ENCODE results near the gene AAK1.
"Not testable (repeated sequence)": the region's sequence is repeated elsewhere in the genome, so short reads cannot be mapped to it uniquely, and the experiment has no call there.

The AAK1 gene

GRCh38 chr2:69429491-69430183, 213.9 kb downstream of the AAK1 start:
- no peak overlapping the region for H3K4me3 ChIP-seq (ENCODE audit: low read depth, low read length)
- DNase-seq (ENCODE audit: low read depth): no peak
- TF ChIP-seq CTCF (IDR thresholded peaks at IDR 0.05; ENCODE audit: low read depth, low read length) (no peak), MAX (IDR thresholded peaks at IDR 0.05; ENCODE audit: low read depth, low read length) (no peak), POLR2A (IDR thresholded peaks at IDR 0.05; ENCODE audit: extremely low read depth, insufficient read length) (no peak), MYC (IDR thresholded peaks at IDR 0.05; ENCODE audit: low read depth, low read length) (no peak)

- no peak overlapping the region for H3K4me3 ChIP-seq (ENCODE audit: low read depth, low read length)
- no peak for DNase-seq (ENCODE audit: low read depth)
- no peak for TF ChIP-seq CTCF (IDR thresholded peaks at IDR 0.05; ENCODE audit: low read depth, low read length)
Measured at GRCh38 chr2:69428981-69429380, 214.6 kb downstream of the AAK1 start.

DNA sequence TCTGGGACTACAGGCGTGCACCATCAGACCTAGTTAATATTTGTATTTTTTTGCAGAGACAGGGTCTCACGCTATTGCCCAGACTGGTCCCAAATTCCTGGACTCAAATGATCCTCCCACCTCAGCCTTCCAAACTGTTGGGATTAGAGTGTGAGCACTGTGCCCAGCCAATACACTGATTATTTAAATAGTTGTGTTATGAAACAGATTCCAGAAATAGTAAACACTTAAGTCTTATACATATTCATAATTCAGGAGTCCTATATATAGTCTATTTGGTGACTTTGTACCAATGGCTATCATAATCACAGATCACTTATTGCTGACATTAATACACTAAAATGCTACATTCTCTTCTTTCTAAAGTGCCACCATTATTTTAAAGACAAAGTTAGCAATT, 219.1 kb downstream of the AAK1 start:
- TF ChIP-seq MYC (IDR thresholded peaks at IDR 0.05; ENCODE audit: low read depth, low read length) (no peak), MAX (IDR thresholded peaks at IDR 0.05; ENCODE audit: low read depth, low read length) (no peak), CTCF (IDR thresholded peaks at IDR 0.05; ENCODE audit: low read depth, low read length) (no peak), POLR2A (IDR thresholded peaks at IDR 0.05; ENCODE audit: extremely low read depth, insufficient read length) (no peak)
- no peak overlapping the region for H3K4me3 ChIP-seq (ENCODE audit: low read depth, low read length)
- no peak for DNase-seq (ENCODE audit: low read depth)

- no peak for DNase-seq (ENCODE audit: low read depth)
- no peak overlapping the region for H3K4me3 ChIP-seq (ENCODE audit: low read depth, low read length)
- no peak for TF ChIP-seq MYC (IDR thresholded peaks at IDR 0.05; ENCODE audit: low read depth, low read length)
- no peak for TF ChIP-seq POLR2A (IDR thresholded peaks at IDR 0.05; ENCODE audit: extremely low read depth, insufficient read length)
- no peak for TF ChIP-seq MAX (IDR thresholded peaks at IDR 0.05; ENCODE audit: low read depth, low read length)
- TF ChIP-seq CTCF (IDR thresholded peaks at IDR 0.05; ENCODE audit: low read depth, low read length): no peak
Measured at GRCh38 chr2:69422198-69422597, 221.3 kb downstream of the AAK1 start.

DNA sequence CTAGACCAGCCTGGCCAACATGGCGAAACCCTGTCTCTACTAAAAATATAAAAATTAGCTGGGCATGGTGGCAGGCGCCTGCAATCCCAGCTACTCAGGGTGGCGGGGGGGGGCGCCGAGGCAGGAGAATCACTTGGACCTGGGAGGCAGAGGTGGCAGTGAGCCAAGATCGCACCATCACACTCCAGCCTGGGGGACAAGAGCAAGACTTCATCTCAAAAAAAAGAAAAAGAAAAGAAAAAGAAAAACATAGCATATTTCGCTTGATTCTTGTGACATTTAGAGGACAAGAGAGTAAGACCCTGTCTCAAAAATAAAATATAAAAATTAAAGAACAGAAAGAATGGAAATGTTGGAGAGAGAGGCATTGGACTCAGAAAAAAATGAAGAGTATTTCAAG, 224.4 kb downstream of the AAK1 start:
- not testable (repeated sequence) for H3K4me3 ChIP-seq (ENCODE audit: low read depth, low read length); DNase-seq (ENCODE audit: low read depth)

DNA sequence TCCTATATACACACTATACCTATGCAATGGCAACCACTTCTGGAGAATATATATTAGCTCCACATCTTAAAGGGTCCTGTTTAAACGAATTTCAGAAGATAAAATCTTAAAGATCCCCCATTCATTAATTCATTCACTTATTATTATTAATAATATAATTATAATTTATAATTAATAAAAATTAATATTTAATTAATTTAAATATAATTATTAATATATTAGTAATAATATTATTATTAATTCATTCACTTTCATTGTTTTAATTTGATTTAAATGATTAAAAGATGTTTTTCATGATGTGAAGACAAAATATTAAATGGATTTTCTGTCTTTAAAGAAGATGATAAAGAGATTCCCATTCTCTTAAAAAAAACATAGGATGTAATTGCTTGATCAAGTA, 227.4 kb downstream of the AAK1 start:
- TF ChIP-seq MYC (IDR thresholded peaks at IDR 0.05; ENCODE audit: low read depth, low read length) (no peak), MAX (IDR thresholded peaks at IDR 0.05; ENCODE audit: low read depth, low read length) (no peak), POLR2A (IDR thresholded peaks at IDR 0.05; ENCODE audit: extremely low read depth, insufficient read length) (no peak), CTCF (IDR thresholded peaks at IDR 0.05; ENCODE audit: low read depth, low read length) (no peak)
- no peak overlapping the region for H3K4me3 ChIP-seq (ENCODE audit: low read depth, low read length)
- no peak for DNase-seq (ENCODE audit: low read depth)

Data from NB4 (cell line).